Measurements from ENCODE around the gene LRP3. TPM values are rescaled to one million over a fixed set of nuclear protein-coding genes. Genes with fewer than 3 reads are reported as not detected.

Gene LRP3
- total and polyA plus RNA-seq, 9 donors = 18.0 to 31.1 (median 22.5) TPM

DNA sequence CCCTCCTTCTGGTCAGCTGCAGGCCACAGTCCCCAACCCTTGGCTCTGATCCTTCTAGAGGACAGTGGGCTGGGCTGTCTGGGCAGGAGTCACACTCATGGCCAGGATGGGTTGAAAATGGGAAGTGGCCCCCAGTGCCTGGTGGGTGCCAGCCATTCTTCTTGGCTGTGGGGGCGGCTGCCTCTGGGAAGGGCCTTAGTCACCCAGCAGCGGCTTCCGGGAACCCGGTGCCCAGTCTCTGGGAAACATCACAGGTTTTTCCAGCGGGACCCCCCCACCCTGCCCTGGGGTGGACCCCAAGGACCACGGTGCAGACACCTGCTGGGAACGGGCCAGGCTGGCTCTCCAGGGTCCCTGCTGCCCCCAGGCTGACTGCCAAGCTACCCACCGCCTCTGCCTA is 58.8 kb downstream of the LRP3 start:
- Histone ChIP-seq H3K27ac (ENCODE audit: low read length) (no peak overlapping the region), H3K36me3 (ENCODE audit: control insufficient read depth, insufficient read depth, low read length) (no peaks in the 10 kb centered on the region), H3K4me1 (ENCODE audit: control insufficient read depth, insufficient read depth, low read length) (peaks cover 6% of the 10 kb centered on the region), H3K27me3 (ENCODE audit: control insufficient read depth, insufficient read depth, low read length) (no peaks in the 10 kb centered on the region), H3K9me3 (replicated peaks; ENCODE audit: control insufficient read depth, low read depth, low read length) (no peaks in the 10 kb centered on the region), H3K4me3 (ENCODE audit: low read length) (no peak overlapping the region)
- 83% methylated on average over 8 of the region's 8 CpGs for WGBS (ENCODE audit: insufficient coverage)
- no peak for DNase-seq

DNA sequence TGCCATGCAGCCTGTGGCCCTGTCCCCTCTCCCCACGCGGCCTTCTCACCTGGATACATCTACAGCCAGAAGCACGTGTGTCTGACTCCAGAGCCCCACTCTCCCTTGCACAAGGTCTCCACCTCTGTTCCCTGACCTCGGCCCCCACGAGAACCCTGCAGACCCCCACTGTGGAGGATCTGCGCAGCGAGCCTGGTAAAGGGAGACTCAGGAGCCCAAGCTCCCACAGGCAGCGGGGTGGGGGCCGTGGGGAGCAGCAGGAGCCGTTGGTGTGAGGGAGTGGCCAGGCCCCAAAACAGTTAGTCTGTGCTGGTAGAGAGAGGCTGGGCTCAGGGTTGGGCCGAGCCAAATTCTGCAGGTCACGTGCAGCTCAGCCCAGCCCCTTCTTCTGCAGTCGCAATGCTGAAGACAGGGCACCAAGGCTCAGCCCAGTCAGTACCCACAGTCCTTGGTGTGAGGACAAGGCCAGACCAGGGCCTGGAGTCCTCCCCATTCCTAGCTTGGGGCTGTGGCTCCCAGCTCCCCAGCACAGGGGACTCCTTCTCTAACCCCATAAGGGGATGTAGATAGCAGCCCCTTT is 60.2 kb downstream of the LRP3 start:
- no peak overlapping the region for H3K27ac ChIP-seq (ENCODE audit: low read length)
- WGBS (ENCODE audit: insufficient coverage) = 44% methylated on average over 8 of the region's 13 CpGs
- DNase-seq = no peak
- H3K36me3 ChIP-seq (ENCODE audit: control insufficient read depth, insufficient read depth, low read length) = no peaks in the 10 kb centered on the region
- H3K27me3 ChIP-seq (ENCODE audit: control insufficient read depth, insufficient read depth, low read length) = no peaks in the 10 kb centered on the region
- H3K9me3 ChIP-seq (replicated peaks; ENCODE audit: control insufficient read depth, low read depth, low read length) = no peaks in the 10 kb centered on the region
- no peaks in the 10 kb centered on the region for H3K4me1 ChIP-seq (ENCODE audit: control insufficient read depth, insufficient read depth, low read length)
- H3K4me3 ChIP-seq (ENCODE audit: low read length) = no peak overlapping the region

DNA sequence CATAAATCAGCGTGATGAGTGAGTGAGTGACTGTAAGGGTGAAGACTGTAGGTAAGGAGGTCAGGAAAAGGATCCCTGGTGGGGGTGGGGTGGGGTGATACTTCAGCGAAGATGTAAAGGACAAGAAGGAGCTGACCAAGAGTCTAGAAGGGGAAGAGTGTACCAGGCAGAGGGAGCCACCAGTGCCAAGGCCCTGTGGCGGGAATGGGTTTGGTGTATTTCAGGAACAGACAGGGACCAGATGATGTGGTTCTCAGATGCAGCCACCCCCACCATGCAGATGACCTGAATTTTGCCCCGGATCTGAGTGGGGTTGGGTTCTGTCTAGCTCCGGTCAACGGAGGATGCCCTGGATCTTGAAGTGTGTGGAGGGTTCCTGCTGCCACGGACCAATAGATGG is 61.7 kb downstream of the LRP3 start:
- H3K36me3 ChIP-seq (ENCODE audit: control insufficient read depth, insufficient read depth, low read length) = no peaks in the 10 kb centered on the region
- no peak overlapping the region for H3K4me3 ChIP-seq (ENCODE audit: low read length)
- no peaks in the 10 kb centered on the region for H3K9me3 ChIP-seq (replicated peaks; ENCODE audit: control insufficient read depth, low read depth, low read length)
- WGBS (ENCODE audit: insufficient coverage) = 87% methylated on average over 6 of the region's 7 CpGs
- no peaks in the 10 kb centered on the region for H3K27me3 ChIP-seq (ENCODE audit: control insufficient read depth, insufficient read depth, low read length)
- DNase-seq = no peak
- no peaks in the 10 kb centered on the region for H3K4me1 ChIP-seq (ENCODE audit: control insufficient read depth, insufficient read depth, low read length)
- no peak overlapping the region for H3K27ac ChIP-seq (ENCODE audit: low read length)

DNA sequence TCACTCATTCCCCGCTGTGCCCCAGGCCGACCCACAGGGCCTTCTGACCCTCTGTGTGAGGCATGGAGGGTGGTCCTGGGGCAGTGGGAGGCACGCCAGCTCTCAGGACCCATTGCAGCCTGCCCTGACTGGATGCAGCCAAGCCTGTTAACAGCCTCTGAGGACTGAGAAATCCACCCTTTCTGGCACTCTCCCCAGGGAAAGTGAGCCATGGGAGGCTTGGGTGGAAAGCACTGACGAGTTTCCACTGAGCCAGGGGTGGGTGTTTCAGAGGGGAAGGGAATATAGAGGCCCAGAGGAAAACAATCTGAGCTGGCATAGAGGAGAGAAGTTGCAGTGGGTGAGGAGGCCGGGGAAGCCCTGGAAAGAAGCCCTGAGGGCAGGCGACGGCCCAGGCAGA is 62.1 kb downstream of the LRP3 start:
- 61% methylated on average over 2 of the region's 7 CpGs for WGBS (ENCODE audit: insufficient coverage)
- H3K36me3 ChIP-seq (ENCODE audit: control insufficient read depth, insufficient read depth, low read length) = no peaks in the 10 kb centered on the region
- H3K4me1 ChIP-seq (ENCODE audit: control insufficient read depth, insufficient read depth, low read length) = peaks cover 2% of the 10 kb centered on the region
- no peak for DNase-seq
- H3K27me3 ChIP-seq (ENCODE audit: control insufficient read depth, insufficient read depth, low read length) = no peaks in the 10 kb centered on the region
- H3K9me3 ChIP-seq (replicated peaks; ENCODE audit: control insufficient read depth, low read depth, low read length) = no peaks in the 10 kb centered on the region
- H3K27ac ChIP-seq (ENCODE audit: low read length) = no peak overlapping the region
- no peak overlapping the region for H3K4me3 ChIP-seq (ENCODE audit: low read length)

DNA sequence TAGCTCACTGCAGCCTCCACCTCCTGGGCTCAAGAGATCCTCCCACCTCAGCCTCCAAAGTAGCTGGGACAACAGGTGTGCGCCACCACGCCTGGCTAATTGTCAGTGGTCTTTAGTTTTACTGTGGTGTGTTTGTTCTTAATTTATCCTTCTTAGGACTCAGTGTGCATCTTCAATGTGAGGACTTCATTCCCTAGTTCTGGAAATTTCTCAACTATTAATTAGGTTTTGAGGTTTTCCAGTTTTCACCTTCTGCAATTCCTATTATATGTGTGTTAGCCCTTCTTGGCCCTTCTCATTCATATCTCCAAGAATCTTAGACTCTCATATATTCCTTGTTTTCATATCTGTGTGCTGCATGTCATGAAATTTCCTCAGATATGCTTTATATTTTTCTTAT is 63.7 kb downstream of the LRP3 start:
- DNase-seq = no peak
- no CpG with 5 or more reads among the region's 2 CpGs for WGBS (ENCODE audit: insufficient coverage)
- H3K27ac ChIP-seq (ENCODE audit: low read length) = no peak overlapping the region
- no peaks in the 10 kb centered on the region for H3K27me3 ChIP-seq (ENCODE audit: control insufficient read depth, insufficient read depth, low read length)
- no peaks in the 10 kb centered on the region for H3K9me3 ChIP-seq (replicated peaks; ENCODE audit: control insufficient read depth, low read depth, low read length)
- no peaks in the 10 kb centered on the region for H3K36me3 ChIP-seq (ENCODE audit: control insufficient read depth, insufficient read depth, low read length)
- peaks cover 5% of the 10 kb centered on the region for H3K4me1 ChIP-seq (ENCODE audit: control insufficient read depth, insufficient read depth, low read length)
- H3K4me3 ChIP-seq (ENCODE audit: low read length) = no peak overlapping the region

Other genes starting within 250 kb of the LRP3 start
- 12.1 TPM for gene CEP89, start 222.4 kb upstream of the LRP3 start, total RNA-seq
- gene CEP89, start 222.4 kb upstream of the LRP3 start, polyA plus RNA-seq (ENCODE audit: insufficient read depth in 1 of 8, insufficient read length in 8 of 8, low replicate concordance in 1 of 8) = 10 to 100 TPM; 17.4 to 21.1 (median 18.7) TPM
- gene FAAP24, start 222.1 kb upstream of the LRP3 start, total RNA-seq = 1.2 TPM
- 1 to 10 TPM; 1.3 to 3.0 (median 2.3) TPM for gene FAAP24, start 222.1 kb upstream of the LRP3 start, polyA plus RNA-seq (ENCODE audit: insufficient read depth in 1 of 8, insufficient read length in 8 of 8, low replicate concordance in 1 of 8)
- 1.3 TPM for gene RHPN2, start 129.4 kb upstream of the LRP3 start, total RNA-seq
- gene RHPN2, start 129.4 kb upstream of the LRP3 start, polyA plus RNA-seq (ENCODE audit: insufficient read depth in 1 of 8, insufficient read length in 8 of 8, low replicate concordance in 1 of 8) = 1 to 10 TPM in 7 of 8 donors, under 1 TPM in 1; 0.98 to 4.8 (median 1.7) TPM
- 7.8 TPM for gene GPATCH1, start 113.1 kb upstream of the LRP3 start, total RNA-seq
- gene GPATCH1, start 113.1 kb upstream of the LRP3 start, polyA plus RNA-seq (ENCODE audit: insufficient read depth in 1 of 8, insufficient read length in 8 of 8, low replicate concordance in 1 of 8) = 1 to 10 TPM; 6.2 to 9.5 (median 7.5) TPM
- 0.09 TPM for gene WDR88, start 62.2 kb upstream of the LRP3 start, total RNA-seq
- 1 to 10 TPM in 1 of 8 donors, under 1 TPM in 7; 0.44 to 1.3 (median 0.50) TPM for gene WDR88, start 62.2 kb upstream of the LRP3 start, polyA plus RNA-seq (ENCODE audit: insufficient read depth in 1 of 8, insufficient read length in 8 of 8, low replicate concordance in 1 of 8)
- 4.7 TPM for gene SLC7A10, start 31.5 kb downstream of the LRP3 start, total RNA-seq
- gene SLC7A10, start 31.5 kb downstream of the LRP3 start, polyA plus RNA-seq (ENCODE audit: insufficient read depth in 1 of 8, insufficient read length in 8 of 8, low replicate concordance in 1 of 8) = 10 to 100 TPM in 4 of 8 donors, 1 to 10 TPM in 4; 4.9 to 12.2 (median 9.9) TPM
- gene CEBPA, start 108.2 kb downstream of the LRP3 start, total RNA-seq = 7.4 TPM
- 10 to 100 TPM in 1 of 8 donors, 1 to 10 TPM in 7; 3.9 to 11.3 (median 5.3) TPM for gene CEBPA, start 108.2 kb downstream of the LRP3 start, polyA plus RNA-seq (ENCODE audit: insufficient read depth in 1 of 8, insufficient read length in 8 of 8, low replicate concordance in 1 of 8)
- 15.4 TPM for gene CEBPG, start 179.4 kb downstream of the LRP3 start, total RNA-seq
- 10 to 100 TPM; 16.7 to 23.3 (median 18.8) TPM for gene CEBPG, start 179.4 kb downstream of the LRP3 start, polyA plus RNA-seq (ENCODE audit: insufficient read depth in 1 of 8, insufficient read length in 8 of 8, low replicate concordance in 1 of 8)